HFFc6 (cell line): ENCODE measurements around the gene FAM53B. TPM values are rescaled to one million over a fixed set of nuclear protein-coding genes. Genes with fewer than 3 reads are reported as not detected.

Experiments
- DNase-seq: peaks from one replicate; pipeline ENCODE4 v3.0.0-alpha.2; 2018
- H3K27ac Mint-ChIP-seq: 2 replicates; pipeline ENCODE4 v1.8.0; 2020; ENCODE audit warnings: mild to moderate bottlenecking, mixed read lengths
- H3K27me3 Mint-ChIP-seq: 2 replicates; pipeline ENCODE4 v1.8.0; 2021; ENCODE audit warnings: mild to moderate bottlenecking, moderate library complexity, mixed read lengths; ENCODE audit not compliant: insufficient read depth
- H3K36me3 Mint-ChIP-seq: 2 replicates; pipeline ENCODE4 v1.8.0; 2021; ENCODE audit warnings: low read depth, mixed read lengths
- H3K4me1 Mint-ChIP-seq: 2 replicates; pipeline ENCODE4 v1.8.0; 2020; ENCODE audit warnings: low read depth, mixed read lengths
- H3K4me3 Mint-ChIP-seq: 2 replicates; pipeline ENCODE4 v1.8.0; 2020; ENCODE audit warnings: mild to moderate bottlenecking, moderate library complexity, mixed read lengths
- H3K9me3 Mint-ChIP-seq: 2 replicates; pipeline ENCODE4 v1.8.0; 2020; ENCODE audit warnings: mild to moderate bottlenecking, mixed read lengths
- total RNA-seq, 6 experiments: library from RNA; stranded (reverse); fragmentation: NEBNext Ultra II Directional; extraction: Animal tissue kit (Norgen Biotek cat#: 25700); gene quantifications; 2 replicates in 1 of 6; 3 replicates in 5 of 6; pipeline ENCODE4 v1.2.3, GENCODE V29; 2021
- TF ChIP-seq, protein P1 (sequence below): fragments of 200-600 bp; sonication (generic); IDR thresholded peaks from 2 replicates; pipeline ENCODE4 v1.5.0; 2021; ENCODE audit warnings: antibody characterized with exemption, mild to moderate bottlenecking

FAM53B gene
- total RNA-seq, 6 experiments from 2014 or later: 9.3 to 10.6 (median 10.4) TPM

DNA sequence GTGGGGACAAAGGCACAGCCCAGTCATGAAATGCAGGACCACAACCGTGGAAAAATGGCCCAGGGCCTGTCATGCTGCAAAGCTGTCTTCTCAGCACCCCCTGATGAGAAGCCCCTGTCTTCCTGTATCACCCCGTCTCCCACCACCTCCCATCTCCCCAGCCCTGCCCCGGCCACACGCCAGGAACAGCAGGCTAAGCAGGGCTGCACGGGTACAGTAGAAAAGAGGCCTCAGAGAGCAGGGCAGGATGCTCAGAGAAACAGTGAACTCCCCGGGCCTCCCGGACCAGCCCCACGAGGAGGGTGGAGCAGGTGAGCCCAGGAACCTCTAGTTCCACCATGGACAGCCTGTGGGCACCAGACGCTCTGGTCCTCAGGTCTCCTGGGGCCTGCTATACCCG is 77.7 kb downstream of the FAM53B start:
- DNase-seq: no peak
- H3K4me3 Mint-ChIP-seq: no peak overlapping the region
- H3K4me1 Mint-ChIP-seq: no peaks in the 10 kb centered on the region
- H3K27me3 Mint-ChIP-seq: no peaks in the 10 kb centered on the region; the same call in 1 of the 2 replicates
- H3K27ac Mint-ChIP-seq: no peak overlapping the region
- no peaks in the 10 kb centered on the region for H3K36me3 Mint-ChIP-seq
- no peaks in the 10 kb centered on the region for H3K9me3 Mint-ChIP-seq
- TF ChIP-seq, protein P1, sequence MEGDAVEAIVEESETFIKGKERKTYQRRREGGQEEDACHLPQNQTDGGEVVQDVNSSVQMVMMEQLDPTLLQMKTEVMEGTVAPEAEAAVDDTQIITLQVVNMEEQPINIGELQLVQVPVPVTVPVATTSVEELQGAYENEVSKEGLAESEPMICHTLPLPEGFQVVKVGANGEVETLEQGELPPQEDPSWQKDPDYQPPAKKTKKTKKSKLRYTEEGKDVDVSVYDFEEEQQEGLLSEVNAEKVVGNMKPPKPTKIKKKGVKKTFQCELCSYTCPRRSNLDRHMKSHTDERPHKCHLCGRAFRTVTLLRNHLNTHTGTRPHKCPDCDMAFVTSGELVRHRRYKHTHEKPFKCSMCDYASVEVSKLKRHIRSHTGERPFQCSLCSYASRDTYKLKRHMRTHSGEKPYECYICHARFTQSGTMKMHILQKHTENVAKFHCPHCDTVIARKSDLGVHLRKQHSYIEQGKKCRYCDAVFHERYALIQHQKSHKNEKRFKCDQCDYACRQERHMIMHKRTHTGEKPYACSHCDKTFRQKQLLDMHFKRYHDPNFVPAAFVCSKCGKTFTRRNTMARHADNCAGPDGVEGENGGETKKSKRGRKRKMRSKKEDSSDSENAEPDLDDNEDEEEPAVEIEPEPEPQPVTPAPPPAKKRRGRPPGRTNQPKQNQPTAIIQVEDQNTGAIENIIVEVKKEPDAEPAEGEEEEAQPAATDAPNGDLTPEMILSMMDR: no peak

DNA sequence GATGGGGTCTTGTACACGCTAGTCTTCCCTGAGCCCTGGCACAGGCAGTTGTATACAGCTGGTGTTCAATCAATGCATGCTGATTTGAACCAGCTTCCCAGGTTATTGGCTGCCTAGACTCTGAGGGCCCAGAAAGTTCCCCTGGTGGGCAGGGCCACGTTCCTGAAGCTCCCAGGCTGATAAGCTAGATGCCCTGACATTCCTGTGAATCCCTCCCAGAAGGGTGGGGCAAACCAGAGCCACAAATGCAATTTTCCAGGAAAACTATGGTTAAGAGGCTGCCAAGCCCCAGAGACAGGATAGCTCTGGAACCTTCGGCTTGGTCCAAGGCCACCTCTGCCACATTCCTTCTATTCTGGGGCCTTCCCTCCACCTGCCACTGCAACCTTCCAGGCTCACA is 78.2 kb downstream of the FAM53B start:
- no peak overlapping the region for H3K4me3 Mint-ChIP-seq
- H3K4me1 Mint-ChIP-seq: no peaks in the 10 kb centered on the region
- H3K9me3 Mint-ChIP-seq: no peaks in the 10 kb centered on the region
- DNase-seq: no peak
- H3K27ac Mint-ChIP-seq: no peak overlapping the region; the same call in 1 of the 2 replicates
- H3K27me3 Mint-ChIP-seq: no peaks in the 10 kb centered on the region; the same call in 1 of the 2 replicates
- H3K36me3 Mint-ChIP-seq: no peaks in the 10 kb centered on the region
- TF ChIP-seq, protein P1: no peak

DNA sequence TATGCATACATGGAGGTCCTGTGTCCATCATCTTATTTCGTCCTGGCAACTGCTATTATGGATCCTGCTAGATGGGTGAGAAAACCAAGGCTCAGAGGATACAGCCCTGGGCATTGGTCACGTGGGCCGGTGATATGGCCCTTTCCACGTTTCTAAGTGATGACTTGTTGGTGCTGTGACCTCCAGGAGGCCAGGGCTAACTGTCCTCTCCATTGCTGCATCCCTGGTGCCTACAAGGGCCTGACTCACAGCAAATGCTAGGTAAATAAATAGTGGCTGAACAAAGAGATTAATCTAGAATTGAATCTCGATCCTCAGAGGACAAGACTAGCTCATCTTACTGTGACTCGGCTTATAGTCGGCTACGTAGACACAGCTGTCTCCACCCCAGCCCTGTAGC is 78.6 kb downstream of the FAM53B start:
- TF ChIP-seq, protein P1: no peak
- Mint-ChIP-seq H3K4me1 (no peaks in the 10 kb centered on the region), H3K9me3 (no peaks in the 10 kb centered on the region), H3K27ac (no peak overlapping the region; the same call in 1 of the 2 replicates), H3K27me3 (no peaks in the 10 kb centered on the region), H3K36me3 (no peaks in the 10 kb centered on the region), H3K4me3 (no peak overlapping the region)
- peak; percentile 49 for DNase-seq

DNA sequence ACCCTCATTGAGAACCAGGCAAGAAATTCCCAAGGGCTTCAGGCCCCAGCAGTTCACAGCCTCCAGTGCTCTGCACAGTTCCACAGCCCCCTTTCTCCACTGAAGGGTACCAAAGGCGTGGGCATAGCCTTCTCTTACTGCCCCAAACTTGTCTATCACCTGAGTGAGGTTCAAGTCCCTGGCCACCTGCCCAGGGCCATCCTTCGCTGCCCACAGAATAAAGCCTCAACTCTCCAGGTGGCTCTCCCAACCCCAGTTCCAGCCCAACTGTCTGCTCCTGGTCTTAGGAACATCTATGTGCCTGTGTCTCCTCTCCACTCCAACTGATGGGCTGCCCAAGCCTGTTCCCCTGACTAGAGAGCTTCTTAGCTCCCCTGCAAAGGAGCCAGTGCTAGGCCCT is 79.1 kb downstream of the FAM53B start:
- H3K36me3 Mint-ChIP-seq: no peaks in the 10 kb centered on the region
- no peak overlapping the region for H3K27ac Mint-ChIP-seq
- TF ChIP-seq, protein P1: no peak
- H3K4me3 Mint-ChIP-seq: no peak overlapping the region
- H3K27me3 Mint-ChIP-seq: no peaks in the 10 kb centered on the region; the same call in 1 of the 2 replicates
- H3K9me3 Mint-ChIP-seq: no peaks in the 10 kb centered on the region
- DNase-seq: no peak
- H3K4me1 Mint-ChIP-seq: no peaks in the 10 kb centered on the region

DNA sequence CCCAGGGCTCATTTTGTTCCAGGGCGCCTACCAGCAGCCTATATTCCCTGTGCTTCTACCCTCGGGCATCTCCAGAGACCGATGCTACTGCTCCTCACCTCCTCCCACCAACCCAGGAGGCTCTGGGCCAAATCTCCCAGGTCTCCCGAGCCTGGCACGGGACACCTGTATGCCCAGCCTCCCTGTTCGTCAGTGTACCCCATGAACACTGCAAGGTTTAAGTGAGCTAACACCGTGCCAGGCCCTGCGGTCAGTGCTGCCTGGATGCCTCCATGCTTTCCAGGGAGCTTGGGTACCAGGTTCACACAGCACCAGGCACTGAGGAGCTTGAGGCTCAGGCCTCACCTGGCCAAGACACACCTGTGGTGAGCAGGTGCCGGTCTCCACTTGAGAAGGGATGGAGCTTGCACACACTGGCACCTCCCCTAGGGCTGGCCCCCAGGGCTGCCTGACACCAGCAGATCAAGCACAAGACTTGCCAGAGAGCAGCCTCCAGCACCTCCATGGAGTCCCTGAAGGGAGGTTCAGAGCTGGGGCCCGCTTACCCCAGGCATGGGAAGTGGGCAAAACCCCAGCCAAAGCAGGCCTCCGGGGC is 80.3 kb downstream of the FAM53B start:
- Mint-ChIP-seq H3K36me3 (no peaks in the 10 kb centered on the region), H3K4me3 (no peak overlapping the region), H3K4me1 (no peaks in the 10 kb centered on the region), H3K27ac (no peak overlapping the region), H3K27me3 (no peaks in the 10 kb centered on the region; the same call in 1 of the 2 replicates), H3K9me3 (no peaks in the 10 kb centered on the region)
- TF ChIP-seq, protein P1: no peak
- DNase-seq: no peak
